GM23338 (cell line): ENCODE measurements around the gene MYPOP.
A peak's percentile ranks its signal among the peaks of the same experiment; 100 is the strongest.

Experiments used
- POLR2AphosphoS5 ChIP-seq: IDR thresholded peaks from 2 replicates; pipeline ENCODE4 v1.6.1; 2016; ENCODE audit warnings: antibody characterized with exemption, low read depth
- TF ChIP-seq, protein P1 (sequence below): IDR thresholded peaks from one replicate; pipeline ENCODE4 v1.6.1; 2018; ENCODE audit warnings: antibody characterized with exemption; ENCODE audit not compliant: unreplicated experiment

DNA sequence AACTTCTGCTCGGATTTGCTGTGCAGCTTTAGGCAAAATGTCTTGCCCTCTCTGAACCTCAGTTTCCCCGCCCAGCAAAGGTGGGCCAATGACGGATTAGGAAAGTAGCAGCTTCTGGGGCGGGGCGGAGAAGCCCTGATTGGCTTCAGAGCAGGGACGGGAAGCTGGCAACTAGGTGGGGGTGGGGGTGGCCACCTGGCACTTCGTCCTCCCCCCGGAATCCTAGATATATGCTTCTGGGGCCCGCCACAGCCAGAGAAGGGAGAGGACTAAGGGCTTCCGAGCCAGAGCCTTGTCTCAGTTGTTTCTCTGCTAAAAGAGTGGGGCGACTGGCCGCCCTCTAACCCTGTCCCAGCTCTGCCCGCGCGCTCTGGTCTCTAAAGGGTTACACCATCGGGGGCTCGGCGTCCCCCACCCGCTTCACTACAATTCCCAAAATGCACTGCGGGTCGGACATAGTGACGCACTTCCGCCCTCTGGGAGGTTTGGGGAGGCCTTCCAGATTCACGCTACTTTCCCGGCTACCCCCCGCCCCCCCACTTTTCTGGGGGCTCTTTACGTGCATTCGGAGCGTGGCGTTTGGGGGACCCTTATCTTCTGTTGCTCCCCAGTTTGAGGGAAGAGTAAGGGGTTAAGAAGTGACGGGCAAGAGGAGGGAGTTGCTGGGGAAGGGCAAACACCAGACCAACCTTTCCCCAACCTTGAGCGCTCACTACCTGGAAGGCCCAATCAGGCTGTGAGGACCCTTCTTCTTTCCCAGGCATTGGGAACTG is 15.8 kb downstream of the MYPOP start:
- peak; percentile 65 for TF ChIP-seq POLR2AphosphoS5
- TF ChIP-seq, protein P1, sequence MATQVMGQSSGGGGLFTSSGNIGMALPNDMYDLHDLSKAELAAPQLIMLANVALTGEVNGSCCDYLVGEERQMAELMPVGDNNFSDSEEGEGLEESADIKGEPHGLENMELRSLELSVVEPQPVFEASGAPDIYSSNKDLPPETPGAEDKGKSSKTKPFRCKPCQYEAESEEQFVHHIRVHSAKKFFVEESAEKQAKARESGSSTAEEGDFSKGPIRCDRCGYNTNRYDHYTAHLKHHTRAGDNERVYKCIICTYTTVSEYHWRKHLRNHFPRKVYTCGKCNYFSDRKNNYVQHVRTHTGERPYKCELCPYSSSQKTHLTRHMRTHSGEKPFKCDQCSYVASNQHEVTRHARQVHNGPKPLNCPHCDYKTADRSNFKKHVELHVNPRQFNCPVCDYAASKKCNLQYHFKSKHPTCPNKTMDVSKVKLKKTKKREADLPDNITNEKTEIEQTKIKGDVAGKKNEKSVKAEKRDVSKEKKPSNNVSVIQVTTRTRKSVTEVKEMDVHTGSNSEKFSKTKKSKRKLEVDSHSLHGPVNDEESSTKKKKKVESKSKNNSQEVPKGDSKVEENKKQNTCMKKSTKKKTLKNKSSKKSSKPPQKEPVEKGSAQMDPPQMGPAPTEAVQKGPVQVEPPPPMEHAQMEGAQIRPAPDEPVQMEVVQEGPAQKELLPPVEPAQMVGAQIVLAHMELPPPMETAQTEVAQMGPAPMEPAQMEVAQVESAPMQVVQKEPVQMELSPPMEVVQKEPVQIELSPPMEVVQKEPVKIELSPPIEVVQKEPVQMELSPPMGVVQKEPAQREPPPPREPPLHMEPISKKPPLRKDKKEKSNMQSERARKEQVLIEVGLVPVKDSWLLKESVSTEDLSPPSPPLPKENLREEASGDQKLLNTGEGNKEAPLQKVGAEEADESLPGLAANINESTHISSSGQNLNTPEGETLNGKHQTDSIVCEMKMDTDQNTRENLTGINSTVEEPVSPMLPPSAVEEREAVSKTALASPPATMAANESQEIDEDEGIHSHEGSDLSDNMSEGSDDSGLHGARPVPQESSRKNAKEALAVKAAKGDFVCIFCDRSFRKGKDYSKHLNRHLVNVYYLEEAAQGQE: no peak
